Stomach (tissue), 4 donors: ENCODE measurements around the gene CINP.

Source experiments
- CTCF ChIP-seq, 7 experiments: fragments of 450-650 bp in 4 of 7; fragments of 200-600 bp in 3 of 7; sonication (generic) in 3 of 7; IDR thresholded peaks; one replicate each; pipeline ENCODE4 v1.5.1; 2016 to 2019; ENCODE audit warnings: antibody characterized with exemption in 7 of 7, control low read depth in 2 of 7, mild to moderate bottlenecking in 1 of 7
- EP300 ChIP-seq: sonication (generic); formaldehyde crosslinking; IDR thresholded peaks from one replicate; pipeline ENCODE4 v1.6.1; 2017; ENCODE audit warnings: antibody characterized with exemption
- POLR2A ChIP-seq, 4 donors: fragments of 450-650 bp; IDR thresholded peaks; one replicate each; pipeline ENCODE4 v1.6.1; 2016; ENCODE audit warnings: antibody characterized with exemption in 4 of 4, control low read depth in 2 of 4, mild to moderate bottlenecking in 1 of 4, moderate library complexity in 1 of 4

GRCh38 chr14:102396521-102396920, 33.8 kb upstream of the CINP start:
- TF ChIP-seq EP300: no peak
- TF ChIP-seq CTCF (IDR thresholded peaks at IDR 0.05): no peak
- no peak for TF ChIP-seq POLR2A (IDR thresholded peaks at IDR 0.05)
